Endodermal cell (in vitro differentiated cells): ENCODE measurements around the gene AKT1S1. TPM values are rescaled to one million over a fixed set of nuclear protein-coding genes. Genes with fewer than 3 reads are reported as not detected.

ENCODE experiments used
- DNase-seq: peaks from one replicate; pipeline ENCODE4 v3.0.0-alpha.2; 2017
- H3K27ac ChIP-seq: 2 replicates; pipeline ENCODE4 v1.5.1; 2013; ENCODE audit warnings: mild to moderate bottlenecking, low read depth, low read length, moderate library complexity
- H3K27me3 ChIP-seq: 2 replicates; pipeline ENCODE4 v1.6.1; 2013; ENCODE audit warnings: mild to moderate bottlenecking, low read length, moderate library complexity; ENCODE audit not compliant: insufficient read depth, control insufficient read depth, poor library complexity, severe bottlenecking
- H3K36me3 ChIP-seq: 2 replicates; pipeline ENCODE4 v1.7.0; 2013; ENCODE audit warnings: mild to moderate bottlenecking, low read length, moderate library complexity; ENCODE audit not compliant: control insufficient read depth, insufficient read depth
- H3K4me1 ChIP-seq: one replicate; pipeline ENCODE4 v1.7.0; 2013; ENCODE audit warnings: low read length; ENCODE audit not compliant: control insufficient read depth, insufficient read depth
- H3K4me3 ChIP-seq: 2 replicates; pipeline ENCODE4 v1.5.1; 2013; ENCODE audit warnings: mild to moderate bottlenecking, low read length, moderate library complexity
- H3K9ac ChIP-seq: 2 replicates; pipeline ENCODE4 v1.6.1; 2013; ENCODE audit warnings: mild to moderate bottlenecking, low read length, moderate library complexity; ENCODE audit not compliant: poor library complexity, severe bottlenecking; ENCODE audit errors: extremely low read depth
- H3K9me3 ChIP-seq: 2 replicates; pipeline ENCODE4 v1.6.1; 2013; ENCODE audit warnings: mild to moderate bottlenecking, low read length, moderate library complexity; ENCODE audit not compliant: control insufficient read depth
- H3K27ac Mint-ChIP-seq: 2 replicates; pipeline ENCODE4 v1.8.0; 2020; ENCODE audit warnings: mixed read lengths
- H3K27me3 Mint-ChIP-seq: 2 replicates; pipeline ENCODE4 v1.8.0; 2021; ENCODE audit warnings: mild to moderate bottlenecking, mixed read lengths; ENCODE audit not compliant: insufficient read depth
- H3K36me3 Mint-ChIP-seq: 2 replicates; pipeline ENCODE4 v1.8.0; 2020; ENCODE audit warnings: low read depth, mixed read lengths
- H3K4me1 Mint-ChIP-seq: 2 replicates; pipeline ENCODE4 v1.8.0; 2020; ENCODE audit warnings: mixed read lengths
- H3K4me3 Mint-ChIP-seq: 2 replicates; pipeline ENCODE4 v1.8.0; 2020; ENCODE audit warnings: mild to moderate bottlenecking, moderate library complexity, mixed read lengths
- H3K9me3 Mint-ChIP-seq: 2 replicates; pipeline ENCODE4 v1.8.0; 2020; ENCODE audit warnings: mild to moderate bottlenecking, mixed read lengths
- CTCF ChIP-seq: fragments of 200-600 bp; sonication (generic); conservative IDR thresholded peaks from 2 replicates; pipeline ENCODE4 v1.5.0; 2021; ENCODE audit warnings: antibody characterized with exemption, mild to moderate bottlenecking
- WGBS, 2 experiments: methylation state at CpG; one replicate each; pipeline versions ENCODE4 v1.1.5 to v1.1.7; 2013; ENCODE audit warnings: missing lambda C conversion rate in 2 of 2, mixed read lengths in 1 of 2; ENCODE audit not compliant: insufficient coverage in 1 of 2, insufficient read length in 1 of 2; 5-methylcytosine and 5-hydroxymethylcytosine counted together
- total RNA-seq, 2 donors: library from RNA; stranded (reverse); fragmentation: NEBNext Ultra II Directional in 1 of 2; extraction: Animal tissue kit (Norgen Biotek cat#: 25700) in 1 of 2; gene quantifications; 2 replicates in 1 of 2; 3 replicates in 1 of 2; pipeline ENCODE4 v1.2.1, GENCODE V29; 2021

The AKT1S1 gene
- total RNA-seq, 2 donors from 2014 or later, result 41.3 to 47.0 TPM

DNA sequence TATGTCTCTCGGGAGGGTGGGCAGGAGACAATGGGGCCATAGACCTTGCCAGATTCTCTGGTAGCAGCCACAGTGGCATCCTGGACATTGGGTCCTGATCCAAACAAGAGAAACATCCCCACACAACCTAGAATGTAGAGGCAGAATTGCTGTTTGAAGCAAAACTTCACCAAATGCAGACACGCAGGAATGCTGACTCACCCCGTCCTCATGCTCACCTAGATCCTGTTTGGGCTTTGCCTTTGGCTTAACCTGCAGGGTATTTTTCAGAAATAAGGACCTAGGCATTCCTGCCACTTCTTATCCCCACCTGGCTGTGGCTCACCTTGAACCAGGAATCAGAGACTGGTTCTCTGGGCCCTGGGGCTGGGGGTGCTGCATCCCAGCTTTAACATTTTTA is 7.6 kb upstream of the AKT1S1 start:
- H3K9me3 Mint-ChIP-seq, result peaks cover 5% of the 10 kb centered on the region

DNA sequence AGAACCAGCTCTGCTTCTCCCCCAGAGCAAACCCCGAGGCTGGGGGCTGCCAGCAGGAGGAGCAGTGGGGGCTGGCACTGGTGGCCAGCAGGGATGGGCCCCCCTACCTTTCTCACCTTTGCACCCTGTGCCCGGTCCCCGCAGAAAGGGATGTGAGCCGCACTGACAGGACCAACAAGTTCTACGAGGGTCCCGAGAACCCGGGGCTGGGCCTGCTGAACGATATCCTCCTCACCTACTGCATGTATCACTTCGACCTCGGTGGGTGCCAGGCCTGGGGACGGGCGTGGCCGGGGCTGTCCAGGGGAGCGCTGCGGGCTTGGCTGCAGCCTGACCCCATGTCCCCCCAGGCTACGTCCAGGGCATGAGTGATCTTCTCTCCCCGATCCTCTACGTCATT is 7.0 kb upstream of the AKT1S1 start:
- H3K36me3 ChIP-seq, result peaks cover 53% of the 10 kb centered on the region
- DNase-seq, result no peak
- no peak overlapping the region for H3K27ac ChIP-seq
- TF ChIP-seq CTCF, result no peak
- no peak overlapping the region for H3K4me3 Mint-ChIP-seq
- H3K4me1 ChIP-seq, result no peaks in the 10 kb centered on the region
- no peak overlapping the region for H3K9ac ChIP-seq
- H3K27me3 ChIP-seq, result no peaks in the 10 kb centered on the region
- H3K9me3 ChIP-seq, result no peaks in the 10 kb centered on the region
- no peak overlapping the region for H3K27ac Mint-ChIP-seq
- WGBS, 2 experiments, result 92 to 94% methylated on average over 14 to 18 of the region's 18 CpGs
- H3K36me3 Mint-ChIP-seq, result peaks cover 66% of the 10 kb centered on the region
- H3K4me1 Mint-ChIP-seq, result no peaks in the 10 kb centered on the region
- no peak overlapping the region for H3K4me3 ChIP-seq
- peaks cover 3% of the 10 kb centered on the region for H3K27me3 Mint-ChIP-seq
- H3K9me3 Mint-ChIP-seq, result no peaks in the 10 kb centered on the region

More for the DNA sequence above, 7.6 kb upstream of the AKT1S1 start:
- Mint-ChIP-seq H3K27me3 (peaks cover 8% of the 10 kb centered on the region), H3K36me3 (peaks cover 66% of the 10 kb centered on the region), H3K4me1 (no peaks in the 10 kb centered on the region), H3K4me3 (no peak overlapping the region), H3K27ac (no peak overlapping the region)
- Histone ChIP-seq H3K27ac (no peak overlapping the region), H3K4me1 (no peaks in the 10 kb centered on the region), H3K27me3 (no peaks in the 10 kb centered on the region), H3K4me3 (no peak overlapping the region), H3K9me3 (no peaks in the 10 kb centered on the region), H3K9ac (no peak overlapping the region), H3K36me3 (peaks cover 47% of the 10 kb centered on the region)
- 92 to 96% methylated on average over 2 to 3 of the region's 3 CpGs for WGBS, 2 experiments
- no peak for TF ChIP-seq CTCF
- no peak for DNase-seq

DNA sequence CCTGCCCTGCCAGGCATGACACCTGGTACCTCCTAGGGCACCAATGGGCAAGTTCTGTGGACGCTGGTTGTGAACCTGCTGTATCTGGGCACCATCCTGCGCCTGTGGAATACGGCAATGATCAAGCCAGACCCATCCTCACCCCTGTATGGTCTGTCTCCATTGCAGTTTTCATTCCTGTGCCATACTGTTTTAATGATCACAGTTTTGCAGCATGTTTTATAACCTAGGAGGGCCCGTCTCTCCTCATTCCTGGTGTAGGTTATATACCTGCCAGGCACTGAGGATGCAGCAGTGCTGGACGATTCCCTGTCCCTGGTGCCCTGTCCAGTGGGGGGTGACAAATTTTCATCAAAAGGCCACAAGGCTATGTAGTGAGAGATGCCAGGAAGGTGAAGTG is 5.9 kb upstream of the AKT1S1 start:
- H3K4me3 ChIP-seq, result no peak overlapping the region
- H3K27ac Mint-ChIP-seq, result no peak overlapping the region
- H3K27ac ChIP-seq, result no peak overlapping the region
- DNase-seq, result no peak
- H3K9me3 Mint-ChIP-seq, result no peaks in the 10 kb centered on the region
- no peak for TF ChIP-seq CTCF
- H3K4me1 ChIP-seq, result no peaks in the 10 kb centered on the region
- no peak overlapping the region for H3K4me3 Mint-ChIP-seq
- no peaks in the 10 kb centered on the region for H3K9me3 ChIP-seq
- WGBS, 2 experiments, result 94 to 97% methylated on average over 4 to 5 of the region's 5 CpGs
- H3K36me3 ChIP-seq, result peaks cover 57% of the 10 kb centered on the region
- peaks cover 67% of the 10 kb centered on the region for H3K36me3 Mint-ChIP-seq
- H3K4me1 Mint-ChIP-seq, result peaks cover 2% of the 10 kb centered on the region
- no peak overlapping the region for H3K9ac ChIP-seq
- no peaks in the 10 kb centered on the region for H3K27me3 Mint-ChIP-seq
- no peaks in the 10 kb centered on the region for H3K27me3 ChIP-seq
